KG1 (cell line): ENCODE results near the gene ESRRB.

ENCODE experiments used
- DNase-seq: peaks from one replicate; lab custom pipeline; 2025; lab: John Stamatoyannopoulos, UW

The ESRRB gene

GRCh38 chr14:76407449-76408150 is 31.7 kb downstream of the ESRRB start:
- DNase-seq = no peak

GRCh38 chr14:76408877-76409276 is 32.9 kb downstream of the ESRRB start:
- DNase-seq = no peak

- no peak for DNase-seq
These were observed 36.6 kb downstream of the ESRRB start for GRCh38 chr14:76412501-76412900.

GRCh38 chr14:76413106-76413961 is 37.4 kb downstream of the ESRRB start:
- no peak for DNase-seq

GRCh38 chr14:76413962-76414600 is 38.1 kb downstream of the ESRRB start:
- DNase-seq = no peak

DNA sequence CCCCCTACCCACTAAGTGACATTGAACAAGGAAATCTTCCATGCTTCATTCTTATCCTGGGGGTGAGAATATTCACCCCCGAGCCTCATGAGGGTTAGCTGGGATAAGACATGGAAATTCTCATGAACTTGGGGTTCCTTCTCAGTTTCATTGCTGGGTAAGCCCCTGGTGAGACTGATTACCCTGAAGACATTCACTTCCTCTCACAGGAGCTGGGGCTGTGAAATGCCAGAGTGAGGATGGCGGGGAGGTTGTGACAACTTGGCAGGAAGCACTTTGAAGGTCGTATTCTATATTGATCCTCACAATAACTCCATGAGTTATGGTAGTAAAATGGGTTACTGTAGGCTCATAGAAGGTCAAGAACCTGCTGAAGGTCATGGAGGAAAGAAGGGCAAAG is 43.5 kb downstream of the ESRRB start:
- no peak for DNase-seq

- no peak for DNase-seq
These were observed 44.9 kb downstream of the ESRRB start for GRCh38 chr14:76420827-76421226.

DNA sequence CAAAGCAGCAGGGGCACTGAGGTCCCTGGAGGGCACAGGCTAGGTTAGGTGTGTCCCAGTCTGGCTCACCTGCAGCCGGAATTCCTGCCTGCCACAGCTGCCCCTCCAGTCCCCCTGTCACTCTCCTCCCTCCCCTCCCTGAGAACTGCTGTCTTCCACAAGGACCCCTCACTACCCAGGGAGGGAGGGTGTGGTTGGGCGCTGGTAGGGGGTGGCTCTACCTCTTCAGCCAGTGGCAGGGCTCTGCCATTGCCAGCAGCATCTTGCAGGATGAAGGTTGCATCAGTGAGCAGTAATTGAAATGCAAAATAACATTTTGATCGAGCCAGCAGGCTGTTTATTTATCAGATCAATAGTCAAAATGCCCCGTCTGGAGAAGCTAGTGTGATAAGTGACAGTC is 45.7 kb downstream of the ESRRB start:
- DNase-seq = no peak

DNA sequence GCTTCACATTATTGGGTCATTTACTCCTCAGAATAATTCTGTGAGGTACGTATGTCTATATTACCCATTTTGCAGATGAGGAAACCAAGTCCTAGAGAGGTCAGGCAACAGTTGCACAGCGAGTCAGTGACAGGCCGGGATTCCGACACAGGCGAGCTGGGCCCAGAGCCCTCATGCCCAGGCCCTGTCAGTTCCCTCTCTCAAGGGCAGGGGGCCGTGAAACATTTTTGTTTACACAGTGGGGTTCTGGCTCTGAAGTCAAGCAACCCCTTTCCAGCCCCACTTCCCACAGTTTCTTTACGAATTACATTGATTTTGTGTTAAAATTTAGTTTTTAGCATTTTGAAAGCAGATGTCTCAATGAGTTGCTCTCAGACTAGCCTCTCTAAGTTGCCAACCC is 46.7 kb downstream of the ESRRB start:
- no peak for DNase-seq

DNA sequence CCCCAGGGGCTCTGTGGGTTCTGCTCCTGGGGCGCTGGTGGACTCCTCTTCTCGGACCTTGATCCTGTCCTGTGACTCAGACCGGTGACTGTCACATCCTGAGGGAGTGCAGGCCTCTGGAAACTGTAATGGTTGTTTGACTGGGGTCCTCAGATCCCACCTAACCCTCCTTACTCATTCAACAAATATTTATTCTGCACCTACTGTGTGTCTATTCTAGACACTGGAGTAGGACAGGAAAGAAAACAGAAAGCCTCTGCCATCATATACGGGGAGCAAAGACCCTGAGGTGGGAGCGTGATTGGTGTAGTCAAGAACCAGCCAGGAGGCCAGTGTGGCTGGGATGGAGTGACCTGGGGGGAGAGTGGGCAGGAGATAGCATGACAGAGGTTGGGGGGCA is 47.6 kb downstream of the ESRRB start:
- no peak for DNase-seq

DNA sequence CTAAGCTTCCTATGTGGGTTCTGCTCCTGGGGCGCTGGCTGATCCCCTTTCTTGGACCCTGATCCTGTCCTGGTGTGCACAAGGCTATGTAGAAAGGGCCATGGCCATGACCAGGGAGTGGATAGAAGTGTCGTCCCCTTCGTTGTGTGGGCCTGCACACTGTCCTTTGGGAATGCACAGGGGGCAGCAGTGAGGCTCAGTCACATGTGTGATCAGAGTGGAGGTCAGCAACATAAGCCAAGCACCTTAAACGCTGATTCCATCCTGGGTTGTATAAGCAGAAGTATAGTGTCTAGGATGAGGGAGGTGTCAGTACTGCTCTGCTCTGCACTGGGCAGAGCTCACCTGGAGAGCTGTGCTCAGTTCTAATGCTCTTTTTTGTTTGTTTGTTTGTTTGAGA is 48.4 kb downstream of the ESRRB start:
- DNase-seq = no peak

GRCh38 chr14:76426161-76426696 is 50.3 kb downstream of the ESRRB start:
- DNase-seq = no peak

DNA sequence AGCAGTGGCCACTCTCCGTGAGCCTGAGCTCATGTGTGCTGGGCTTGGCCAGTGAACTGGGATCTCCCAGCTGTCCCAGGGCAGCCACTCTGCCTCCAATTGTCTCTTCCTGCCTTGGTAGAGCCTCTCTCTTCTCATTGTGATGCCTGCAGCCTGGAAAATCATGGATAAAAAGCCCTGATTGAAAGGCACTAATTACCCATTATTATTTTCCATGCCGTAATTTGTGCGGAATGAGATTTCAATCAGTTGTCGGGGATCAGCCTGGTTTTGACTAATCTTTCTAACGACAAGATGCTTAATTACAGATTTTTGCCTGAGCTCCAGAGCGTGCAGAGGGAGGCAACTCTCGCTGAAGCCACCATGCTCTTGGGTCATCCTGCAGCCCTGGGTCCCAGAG is 52.7 kb downstream of the ESRRB start:
- DNase-seq = no peak

DNA sequence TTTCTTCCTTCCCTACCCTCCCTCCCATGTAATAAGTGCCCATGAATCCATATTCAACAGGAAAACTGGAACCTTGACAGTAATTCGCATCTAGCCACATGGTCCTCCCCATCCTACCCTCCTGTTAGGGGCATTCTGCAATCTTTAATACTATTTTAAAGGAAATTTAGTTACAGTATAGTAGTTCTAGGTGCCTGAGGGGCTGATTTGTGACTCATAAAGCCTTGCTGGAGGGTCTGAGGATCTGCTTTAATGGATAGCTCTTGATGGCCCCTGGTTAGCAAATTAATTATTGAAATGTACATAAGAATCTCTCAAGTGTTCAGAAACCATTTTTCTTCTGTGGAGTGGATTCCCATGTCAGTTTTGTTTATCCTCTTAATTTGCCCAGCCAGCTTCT is 54.1 kb downstream of the ESRRB start:
- no peak for DNase-seq

DNA sequence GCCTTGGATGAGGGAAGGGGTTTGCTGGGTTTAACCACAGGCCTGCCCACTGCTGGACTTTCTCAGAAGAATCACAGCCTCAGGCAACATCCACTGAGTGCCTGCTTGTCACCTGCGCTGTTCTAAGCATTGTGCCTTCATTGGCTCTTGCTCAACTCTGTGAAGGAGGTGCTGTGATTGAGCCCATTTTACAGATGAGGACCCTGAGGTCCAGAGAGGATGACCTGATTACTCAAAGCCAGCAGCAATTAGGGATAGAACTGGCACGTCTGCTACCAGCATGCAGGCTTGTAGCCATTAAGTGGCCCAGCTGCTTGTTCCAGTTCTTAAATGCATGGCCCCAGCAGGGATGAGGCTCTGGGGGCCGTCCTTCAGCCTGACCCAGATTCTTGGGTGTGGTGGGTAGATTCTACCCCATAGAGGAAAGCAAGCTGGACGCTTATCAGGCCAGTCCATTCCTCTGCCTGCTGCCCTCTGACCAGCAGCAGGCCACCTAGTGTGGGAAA is 54.6 kb downstream of the ESRRB start:
- DNase-seq = no peak

- no peak for DNase-seq
These were observed 55.6 kb downstream of the ESRRB start for GRCh38 chr14:76431538-76431937.

- no peak for DNase-seq
These were observed 57.2 kb downstream of the ESRRB start for GRCh38 chr14:76432827-76433752.

DNA sequence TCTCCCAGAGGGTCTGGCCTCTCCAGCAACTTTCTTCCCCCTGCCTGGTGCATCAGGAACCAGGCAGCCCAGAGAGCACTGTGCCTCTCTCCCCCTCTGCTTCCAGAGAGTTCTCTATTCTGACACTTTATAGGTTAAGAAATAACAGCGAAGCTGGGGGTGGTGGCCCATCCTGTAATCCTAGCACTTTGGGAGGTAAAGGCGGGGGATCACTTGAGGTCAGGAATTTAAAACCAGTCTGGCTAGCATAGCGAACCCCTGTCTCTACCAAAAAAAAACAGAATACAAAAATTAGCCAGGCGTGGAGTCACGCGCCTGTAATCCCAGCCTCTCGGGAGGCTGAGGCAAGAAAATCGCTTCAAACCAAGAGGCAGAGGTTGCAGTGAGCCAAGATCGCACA is 58.3 kb downstream of the ESRRB start:
- no peak for DNase-seq

GRCh38 chr14:76439237-76439775 is 63.4 kb downstream of the ESRRB start:
- DNase-seq = no peak

- DNase-seq = no peak
These were observed 70.5 kb downstream of the ESRRB start for GRCh38 chr14:76446486-76446885.

DNA sequence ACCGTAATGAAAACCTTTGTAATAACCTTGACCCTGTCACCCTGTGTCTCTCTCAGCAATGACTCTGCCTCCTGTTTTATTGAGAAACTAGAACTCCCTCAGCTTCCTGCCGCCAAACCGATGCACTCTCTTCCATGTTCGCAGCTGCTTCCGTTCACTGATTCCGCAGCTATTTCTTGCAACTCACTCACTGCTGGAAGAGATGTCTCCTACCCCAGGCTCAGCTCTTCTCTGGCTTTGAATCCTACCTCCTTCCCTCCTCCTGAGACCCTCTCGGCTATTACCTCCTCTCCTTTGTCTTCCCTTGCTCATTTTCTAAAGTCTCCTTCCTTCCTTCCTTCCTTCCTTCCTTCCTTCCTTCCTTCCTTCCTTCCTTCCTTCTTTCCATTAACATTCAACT is 71.0 kb downstream of the ESRRB start:
- no peak for DNase-seq
